HL-60/S4 (cell line): ENCODE results near the gene ZNF81.
"Not testable (repeated sequence)": the region's sequence is repeated elsewhere in the genome, so short reads cannot be mapped to it uniquely, and the experiment has no call there.

Experiments
- in situ Hi-C: fragments of 300-500 bp; cut with MboI; formaldehyde crosslinking; loops from 2 replicates; pipeline ENCODE4 v1.14.3; 2022; ENCODE audit warnings: low sequenced_read_pairs

The ZNF81 gene

GRCh38 chrX:47836164-47837072 lies at the start of gene ZNF81:
Gene ZNF81, plus strand, starts transcription at chrX:47836902. Its CDS starts 9,366 bp downstream, at chrX:47846268.
- in situ Hi-C loops: loop anchor here (10.0 kb wide), 1 partner anchor 188 kb away; no protein-coding TSS in a partner anchor

GRCh38 chrX:47796433-47796906 lies 40.2 kb upstream of the ZNF81 start:
- in situ Hi-C loops: no loop called here

DNA sequence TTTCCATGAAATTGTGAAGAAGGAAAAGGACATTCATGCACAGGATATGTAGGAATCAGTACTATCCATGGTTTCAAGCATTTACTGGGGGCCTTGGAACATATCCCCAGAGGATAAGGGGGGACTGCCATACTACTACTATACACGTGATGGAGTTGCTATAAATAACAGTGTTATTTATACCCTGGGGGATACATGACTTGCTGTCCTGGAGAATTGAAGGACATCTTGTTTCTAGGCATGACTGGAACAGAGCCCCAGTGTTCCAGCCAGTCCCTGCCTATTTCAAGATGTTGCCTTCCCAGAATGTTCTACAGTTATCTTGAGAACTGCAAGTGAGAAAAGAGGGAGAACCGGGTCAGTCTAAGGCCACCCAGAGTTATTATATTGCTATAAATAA lies 39.6 kb upstream of the ZNF81 start:
- in situ Hi-C loops: no loop called here

DNA sequence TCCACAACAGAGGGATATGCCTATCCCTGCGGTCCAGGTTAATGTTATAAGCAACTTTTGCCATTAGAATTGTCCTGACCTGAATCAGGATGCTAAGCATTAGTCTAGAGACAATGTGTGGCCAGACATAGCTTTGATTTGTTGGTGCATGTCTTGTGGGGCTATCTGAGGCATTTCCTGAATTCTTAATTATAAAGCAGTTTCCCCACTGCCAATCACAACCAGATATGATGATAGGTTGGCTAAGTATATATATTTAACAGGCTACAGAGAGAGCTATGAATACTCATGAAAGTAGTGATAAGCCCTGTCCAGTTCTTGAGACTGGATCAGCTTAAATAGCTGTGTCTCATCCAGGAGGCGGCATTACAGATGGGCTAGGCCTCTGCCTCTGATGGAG lies 37.8 kb upstream of the ZNF81 start:
- in situ Hi-C loops: no loop called here

GRCh38 chrX:47802589-47802988 lies 34.1 kb upstream of the ZNF81 start:
- in situ Hi-C loops: no loop called here

DNA sequence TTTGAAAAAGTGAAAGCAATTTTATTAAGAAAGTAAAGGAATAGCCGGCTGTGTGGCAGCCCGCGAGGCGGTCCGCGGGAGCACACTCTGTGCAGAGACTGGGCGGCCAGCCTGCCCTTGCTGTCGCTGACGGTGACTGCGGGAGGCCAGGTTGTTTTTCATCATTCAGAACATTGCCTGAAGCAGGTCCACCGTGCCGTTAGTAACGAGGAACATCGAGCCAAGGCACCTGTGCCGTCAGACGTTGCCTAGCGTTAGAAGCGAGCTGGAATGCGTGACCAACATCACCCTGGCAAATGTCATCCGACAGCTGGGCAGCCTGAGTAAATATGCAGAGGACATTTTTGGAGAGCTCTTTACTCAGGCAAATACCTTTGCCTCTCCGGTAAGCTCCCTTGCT lies 33.6 kb upstream of the ZNF81 start:
- in situ Hi-C loops: not testable (repeated sequence)

DNA sequence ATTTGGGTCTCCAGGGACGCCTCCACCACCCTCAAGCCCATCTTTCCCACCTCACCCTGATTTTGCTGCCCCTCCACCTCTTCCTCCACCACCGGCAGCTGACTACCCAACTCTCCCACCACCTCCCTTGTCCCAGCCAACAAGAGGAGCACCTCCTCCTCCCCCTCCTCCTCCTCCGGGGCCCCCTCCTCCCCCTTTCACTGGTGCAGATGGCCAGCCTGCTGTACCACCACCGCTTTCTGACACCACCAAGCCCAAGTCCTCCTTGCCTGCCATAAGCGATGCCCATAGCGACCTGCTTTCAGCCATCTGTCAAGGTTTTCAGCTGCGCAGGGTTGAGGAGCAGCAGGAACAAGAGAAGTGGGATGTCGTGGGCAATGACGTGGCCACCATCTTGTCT lies 32.4 kb upstream of the ZNF81 start:
- in situ Hi-C loops: no loop called here

- in situ Hi-C loops: not testable (repeated sequence)
Observed at GRCh38 chrX:47805844-47806243, 30.9 kb upstream of the ZNF81 start.

DNA sequence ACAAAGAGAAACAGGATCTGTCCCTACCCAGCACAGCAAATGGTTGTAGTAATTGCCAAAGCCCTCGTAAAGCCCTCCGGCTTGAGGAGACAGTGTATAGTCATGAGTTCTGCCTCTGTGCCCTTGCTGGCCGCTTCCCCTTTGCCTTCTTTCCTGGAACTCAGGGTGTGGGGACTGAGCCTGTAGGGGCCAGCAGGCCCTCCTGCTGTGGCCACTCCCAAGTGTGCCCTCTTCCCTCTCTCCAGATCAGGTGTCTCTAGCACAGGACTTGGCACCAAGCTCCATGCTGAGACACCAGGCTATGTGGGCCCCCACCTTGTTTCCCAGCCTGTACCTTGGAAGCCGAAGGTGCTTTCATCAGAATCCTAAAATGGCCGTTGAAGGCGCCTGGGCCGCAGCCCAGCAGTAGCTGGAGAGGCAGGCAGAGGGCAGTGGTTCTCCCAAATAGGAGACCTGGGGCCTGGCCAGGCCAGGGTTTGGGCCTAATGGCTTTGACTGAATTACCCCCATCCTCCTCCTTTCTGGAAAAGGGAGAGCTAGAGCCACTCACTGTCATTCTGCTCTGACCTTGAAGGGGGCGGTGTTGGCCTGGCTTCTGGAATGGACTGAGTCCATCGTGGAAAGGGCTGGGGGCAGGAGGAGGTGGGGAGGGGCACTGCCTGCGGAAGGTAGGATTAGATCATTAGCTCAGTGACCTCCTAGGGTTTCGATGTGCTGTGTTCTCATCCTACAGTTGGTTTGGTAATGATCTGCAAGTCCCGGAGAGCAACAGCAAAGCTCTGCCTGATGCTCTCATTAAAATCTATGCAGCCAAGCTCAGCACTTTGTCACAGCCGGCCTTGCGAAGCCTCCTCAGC lies 30.1 kb upstream of the ZNF81 start:
- in situ Hi-C loops: not testable (repeated sequence)

GRCh38 chrX:47807272-47807538 lies 29.5 kb upstream of the ZNF81 start:
- in situ Hi-C loops: not testable (repeated sequence)

- in situ Hi-C loops: no loop called here
Observed at GRCh38 chrX:47807548-47807947, 29.2 kb upstream of the ZNF81 start.

- in situ Hi-C loops: no loop called here
Observed at GRCh38 chrX:47808904-47809788, 27.6 kb upstream of the ZNF81 start.

DNA sequence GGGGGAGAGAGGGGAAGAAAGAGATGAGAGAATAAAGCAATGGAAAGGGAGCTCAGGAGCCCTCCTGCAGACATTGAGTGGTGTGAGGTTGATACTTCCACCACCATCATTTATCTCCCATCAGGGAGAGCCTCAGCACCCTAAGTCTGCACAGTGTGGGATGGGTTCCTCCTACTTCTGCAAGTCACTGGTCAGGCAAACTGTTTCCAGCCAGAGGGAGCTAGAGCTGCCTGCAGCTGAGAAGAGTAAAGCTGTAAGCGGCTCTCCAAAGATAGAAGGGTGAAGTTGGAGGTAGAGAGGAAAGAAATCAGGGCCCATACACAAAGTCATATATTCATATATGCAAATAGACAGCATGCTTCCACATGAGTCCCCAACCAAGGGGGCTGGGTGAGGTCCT lies 21.9 kb upstream of the ZNF81 start:
- in situ Hi-C loops: no loop called here

GRCh38 chrX:47815901-47816845 lies 20.5 kb upstream of the ZNF81 start:
- in situ Hi-C loops: no loop called here

GRCh38 chrX:47817421-47817820 lies 19.3 kb upstream of the ZNF81 start:
- in situ Hi-C loops: no loop called here

- in situ Hi-C loops: no loop called here
Observed at GRCh38 chrX:47817897-47818296, 18.8 kb upstream of the ZNF81 start.

- in situ Hi-C loops: no loop called here
Observed at GRCh38 chrX:47828984-47829383, 7.7 kb upstream of the ZNF81 start.

DNA sequence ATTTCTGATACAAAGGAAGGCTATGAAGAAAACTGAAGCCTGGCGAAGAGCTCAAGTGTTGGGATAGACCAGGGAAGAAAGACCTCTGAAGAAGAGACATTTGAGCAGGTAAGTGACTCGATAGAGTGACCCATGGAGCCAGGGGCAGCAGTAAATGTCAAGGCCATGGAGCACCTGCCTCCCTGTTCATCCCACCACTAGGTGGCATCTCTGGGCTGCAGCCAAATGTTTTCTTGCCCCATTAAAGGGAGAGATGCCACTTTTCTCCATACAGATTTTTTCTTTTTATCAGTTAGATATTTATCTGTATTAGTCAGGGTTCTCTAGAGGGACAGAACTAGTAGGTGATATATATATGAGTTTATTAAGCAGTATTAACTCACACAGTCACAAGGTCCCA lies 4.9 kb upstream of the ZNF81 start:
- in situ Hi-C loops: loop anchor here (10.0 kb wide), 1 partner anchor 193 kb away; no protein-coding TSS in a partner anchor

GRCh38 chrX:47838361-47838760 lies 1.7 kb downstream of the ZNF81 start:
- in situ Hi-C loops: loop anchor here (10.0 kb wide), 1 partner anchor 186 kb away; no protein-coding TSS in a partner anchor

- in situ Hi-C loops: no loop called here
Observed at GRCh38 chrX:47840111-47840510, 3.4 kb downstream of the ZNF81 start.
